Panc1 (cell line): Measurements from ENCODE around the gene SLC25A13.

Source experiments
- POLR2AphosphoS5 ChIP-seq: IDR thresholded peaks from 2 replicates; pipeline ENCODE4 v1.6.1; 2012; ENCODE audit warnings: mild to moderate bottlenecking, low read depth, low read length, moderate library complexity
- SIN3A ChIP-seq: IDR thresholded peaks from 2 replicates; pipeline ENCODE4 v1.6.1; 2012; ENCODE audit warnings: low read depth, mild to moderate bottlenecking, low read length, moderate library complexity, borderline replicate concordance; ENCODE audit not compliant: insufficient read depth
- TF ChIP-seq, protein P1 (sequence below): fragments of 450-650 bp; IDR thresholded peaks from 2 replicates; pipeline ENCODE4 v1.5.1; 2017; ENCODE audit warnings: mild to moderate bottlenecking
- TF ChIP-seq, protein P2 (sequence below), 2 experiments: IDR thresholded peaks; 2 replicates each; pipeline ENCODE4 v1.6.1; 2011 to 2012; ENCODE audit warnings: low read depth in 2 of 2, control low read depth in 1 of 2, low read length in 1 of 2, mild to moderate bottlenecking in 1 of 2, moderate library complexity in 1 of 2; ENCODE audit not compliant: insufficient read depth in 1 of 2

DNA sequence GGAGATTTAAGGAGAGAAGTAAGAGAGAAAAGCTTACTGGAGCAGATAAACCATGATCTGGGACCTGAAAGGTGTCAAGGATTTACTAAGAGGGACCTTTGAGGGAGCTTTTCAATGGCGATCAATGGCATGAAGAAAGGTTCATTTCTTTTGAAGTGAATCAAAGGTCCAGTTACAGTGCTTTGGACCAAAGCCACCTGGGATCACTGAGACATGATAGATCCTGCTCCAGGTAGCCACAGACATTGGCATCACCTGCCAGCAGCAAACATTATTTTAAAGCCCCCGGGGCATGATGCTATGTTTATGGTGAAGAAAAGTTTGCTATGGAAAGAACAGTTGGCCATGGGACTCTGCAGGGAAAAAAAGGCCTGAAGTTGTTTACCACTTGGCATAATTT is 109.4 kb downstream of the SLC25A13 start:
- TF ChIP-seq, protein P1, sequence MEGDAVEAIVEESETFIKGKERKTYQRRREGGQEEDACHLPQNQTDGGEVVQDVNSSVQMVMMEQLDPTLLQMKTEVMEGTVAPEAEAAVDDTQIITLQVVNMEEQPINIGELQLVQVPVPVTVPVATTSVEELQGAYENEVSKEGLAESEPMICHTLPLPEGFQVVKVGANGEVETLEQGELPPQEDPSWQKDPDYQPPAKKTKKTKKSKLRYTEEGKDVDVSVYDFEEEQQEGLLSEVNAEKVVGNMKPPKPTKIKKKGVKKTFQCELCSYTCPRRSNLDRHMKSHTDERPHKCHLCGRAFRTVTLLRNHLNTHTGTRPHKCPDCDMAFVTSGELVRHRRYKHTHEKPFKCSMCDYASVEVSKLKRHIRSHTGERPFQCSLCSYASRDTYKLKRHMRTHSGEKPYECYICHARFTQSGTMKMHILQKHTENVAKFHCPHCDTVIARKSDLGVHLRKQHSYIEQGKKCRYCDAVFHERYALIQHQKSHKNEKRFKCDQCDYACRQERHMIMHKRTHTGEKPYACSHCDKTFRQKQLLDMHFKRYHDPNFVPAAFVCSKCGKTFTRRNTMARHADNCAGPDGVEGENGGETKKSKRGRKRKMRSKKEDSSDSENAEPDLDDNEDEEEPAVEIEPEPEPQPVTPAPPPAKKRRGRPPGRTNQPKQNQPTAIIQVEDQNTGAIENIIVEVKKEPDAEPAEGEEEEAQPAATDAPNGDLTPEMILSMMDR: no peak
- TF ChIP-seq POLR2AphosphoS5 (no peak), SIN3A (no peak)
- TF ChIP-seq, protein P2, sequence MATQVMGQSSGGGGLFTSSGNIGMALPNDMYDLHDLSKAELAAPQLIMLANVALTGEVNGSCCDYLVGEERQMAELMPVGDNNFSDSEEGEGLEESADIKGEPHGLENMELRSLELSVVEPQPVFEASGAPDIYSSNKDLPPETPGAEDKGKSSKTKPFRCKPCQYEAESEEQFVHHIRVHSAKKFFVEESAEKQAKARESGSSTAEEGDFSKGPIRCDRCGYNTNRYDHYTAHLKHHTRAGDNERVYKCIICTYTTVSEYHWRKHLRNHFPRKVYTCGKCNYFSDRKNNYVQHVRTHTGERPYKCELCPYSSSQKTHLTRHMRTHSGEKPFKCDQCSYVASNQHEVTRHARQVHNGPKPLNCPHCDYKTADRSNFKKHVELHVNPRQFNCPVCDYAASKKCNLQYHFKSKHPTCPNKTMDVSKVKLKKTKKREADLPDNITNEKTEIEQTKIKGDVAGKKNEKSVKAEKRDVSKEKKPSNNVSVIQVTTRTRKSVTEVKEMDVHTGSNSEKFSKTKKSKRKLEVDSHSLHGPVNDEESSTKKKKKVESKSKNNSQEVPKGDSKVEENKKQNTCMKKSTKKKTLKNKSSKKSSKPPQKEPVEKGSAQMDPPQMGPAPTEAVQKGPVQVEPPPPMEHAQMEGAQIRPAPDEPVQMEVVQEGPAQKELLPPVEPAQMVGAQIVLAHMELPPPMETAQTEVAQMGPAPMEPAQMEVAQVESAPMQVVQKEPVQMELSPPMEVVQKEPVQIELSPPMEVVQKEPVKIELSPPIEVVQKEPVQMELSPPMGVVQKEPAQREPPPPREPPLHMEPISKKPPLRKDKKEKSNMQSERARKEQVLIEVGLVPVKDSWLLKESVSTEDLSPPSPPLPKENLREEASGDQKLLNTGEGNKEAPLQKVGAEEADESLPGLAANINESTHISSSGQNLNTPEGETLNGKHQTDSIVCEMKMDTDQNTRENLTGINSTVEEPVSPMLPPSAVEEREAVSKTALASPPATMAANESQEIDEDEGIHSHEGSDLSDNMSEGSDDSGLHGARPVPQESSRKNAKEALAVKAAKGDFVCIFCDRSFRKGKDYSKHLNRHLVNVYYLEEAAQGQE (IDR thresholded peaks at IDR 0.05; ENCODE audit: insufficient read depth in 1 of 2, low read depth in 2 of 2, low read length in 1 of 2): no peak
